HG02798 (cell line): ENCODE results near the gene TTBK1.

ENCODE experiments used
- ATAC-seq: cut with Tn5 transposase; IDR thresholded peaks from one replicate; pipeline ENCODE4 v1.9.1; 2021; ENCODE audit warnings: mild to moderate bottlenecking; ENCODE audit not compliant: unreplicated experiment, poor library complexity

TTBK1 gene

DNA sequence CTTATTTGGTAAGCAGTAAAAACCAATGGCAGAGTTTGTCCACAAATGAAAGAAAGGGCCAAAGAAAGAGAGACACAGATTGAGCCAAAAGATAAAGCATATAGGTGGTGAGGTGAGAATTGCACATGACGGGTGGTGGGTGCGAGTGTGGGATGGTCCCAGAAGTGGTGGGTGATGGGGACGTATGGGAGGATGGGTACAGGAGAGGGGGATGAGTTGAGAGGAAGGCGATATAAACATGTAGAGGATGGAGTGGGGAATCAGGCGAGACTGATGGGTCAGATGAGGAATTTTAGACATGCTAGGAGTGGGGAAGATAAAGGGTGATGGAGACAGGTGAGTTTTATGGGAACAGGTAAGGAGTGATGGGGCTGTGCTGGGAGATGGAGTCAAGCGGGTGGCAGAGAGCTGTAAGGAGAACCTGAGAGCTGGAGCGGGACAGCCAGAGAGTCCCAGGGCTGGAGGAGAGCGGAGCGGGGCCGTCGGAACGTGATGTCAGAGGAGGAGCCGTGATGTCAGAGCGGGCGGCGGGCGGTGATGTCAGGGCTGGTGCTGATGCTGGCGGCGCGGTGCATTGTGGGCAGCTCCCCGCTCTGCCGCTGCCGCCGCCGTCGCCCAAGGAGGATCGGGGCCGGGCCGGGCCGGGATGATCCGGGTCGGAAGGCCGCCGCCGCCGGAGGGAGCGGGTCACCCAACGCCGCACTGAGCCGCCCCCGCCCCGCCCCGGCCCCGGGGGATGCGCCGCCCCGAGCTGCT is at the start of gene TTBK1:
TSS of gene TTBK1 (plus strand) at position 574 of the 756 bp plus-strand sequence. CDS start 3,180 bp downstream, outside the sequence.
- ATAC-seq = no peak

DNA sequence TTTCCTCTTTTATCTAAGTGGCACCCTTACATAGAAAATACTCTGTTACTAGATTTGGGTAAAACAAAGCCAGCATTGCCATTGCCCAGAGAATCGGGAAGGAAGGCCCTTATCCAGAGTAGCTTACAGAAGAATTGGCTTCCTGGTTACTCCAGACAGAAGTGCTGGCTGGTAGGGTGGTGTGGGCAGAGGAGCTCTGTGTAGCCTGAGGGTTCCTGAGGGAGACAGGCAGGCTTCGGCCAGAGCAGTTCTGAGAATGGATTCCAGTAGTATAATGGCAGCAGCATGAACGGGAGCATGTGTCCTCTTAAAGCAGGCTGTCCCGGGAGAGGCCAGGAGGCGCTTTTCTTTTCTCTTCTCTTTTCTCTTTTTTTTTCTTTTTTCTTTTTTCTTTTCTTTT is 49.4 kb upstream of the TTBK1 start:
- no peak for ATAC-seq

- ATAC-seq = no peak
These were observed 46.9 kb upstream of the TTBK1 start for GRCh38 chr6:43196337-43196736.

DNA sequence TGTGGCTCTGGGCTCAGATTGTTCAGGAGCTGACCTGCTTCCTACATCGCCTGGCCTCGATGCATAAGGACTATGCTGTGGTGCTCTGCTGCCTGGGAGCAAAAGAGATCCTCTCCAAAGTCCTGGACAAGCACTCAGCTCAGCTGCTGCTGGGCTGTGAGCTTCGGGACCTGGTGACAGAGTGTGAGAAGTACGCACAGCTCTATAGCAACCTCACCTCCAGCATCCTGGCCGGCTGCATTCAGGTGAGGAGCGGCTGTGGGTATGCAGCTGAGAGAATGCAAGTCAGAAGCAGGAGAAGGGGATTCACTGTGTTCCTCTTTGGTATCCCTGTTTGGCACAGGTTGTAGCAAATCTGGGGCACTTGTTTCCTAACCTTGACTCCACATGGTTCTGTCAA is 43.4 kb upstream of the TTBK1 start:
- ATAC-seq = no peak

GRCh38 chr6:43200541-43200940 is 42.7 kb upstream of the TTBK1 start:
- no peak for ATAC-seq

DNA sequence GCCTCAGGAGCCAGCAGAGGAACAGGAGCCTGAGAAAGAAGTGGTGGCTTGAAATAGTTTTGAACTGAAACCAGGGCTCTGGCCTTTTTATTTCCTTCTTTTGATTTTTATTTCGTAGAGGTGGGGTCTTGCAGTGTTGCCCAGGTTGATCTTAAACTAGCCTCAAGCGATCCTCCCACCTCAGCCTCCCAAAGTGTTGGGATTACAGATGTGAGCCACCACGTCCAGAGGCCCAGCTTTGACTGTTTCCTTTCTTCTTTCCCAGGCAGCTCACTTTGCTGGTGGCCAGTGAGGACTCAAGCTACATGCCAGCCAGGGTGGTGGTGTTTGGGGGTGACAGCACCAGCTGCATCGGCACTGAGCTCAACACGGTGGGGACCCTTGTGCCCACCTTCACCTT is 40.8 kb upstream of the TTBK1 start:
- ATAC-seq = no peak

DNA sequence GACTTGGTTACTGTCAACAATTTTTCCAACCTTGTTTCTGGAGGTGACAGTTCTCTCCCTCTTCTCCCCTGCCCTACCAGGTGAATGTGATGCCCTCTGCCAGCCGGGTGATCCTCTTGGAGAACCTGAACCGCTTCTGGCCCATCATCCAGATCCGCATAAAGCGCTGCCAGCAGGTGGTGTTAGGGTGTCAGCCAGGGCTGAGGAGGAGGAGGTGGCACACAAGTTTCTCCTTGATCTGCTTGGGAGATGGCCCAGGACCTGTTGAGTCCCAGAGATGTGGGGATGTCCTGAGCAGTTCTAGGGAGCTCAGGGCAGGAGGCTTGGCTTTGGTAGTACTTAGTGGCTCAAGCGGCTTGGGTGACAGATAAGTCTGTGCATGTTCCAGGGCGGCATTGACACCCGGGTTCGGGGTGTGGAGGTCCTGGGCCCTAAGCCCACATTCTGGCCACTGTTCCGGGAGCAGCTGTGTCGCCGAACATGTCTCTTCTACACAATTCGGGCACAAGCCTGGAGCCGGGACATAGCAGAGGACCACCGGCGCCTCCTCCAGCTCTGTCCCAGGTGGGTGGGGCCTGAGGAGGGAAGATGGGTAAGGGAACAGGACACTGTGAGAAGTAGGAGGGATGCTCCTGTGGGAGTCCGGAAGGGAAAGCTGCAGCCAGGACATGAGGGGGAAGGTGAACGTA is 40.1 kb upstream of the TTBK1 start:
- no peak for ATAC-seq

DNA sequence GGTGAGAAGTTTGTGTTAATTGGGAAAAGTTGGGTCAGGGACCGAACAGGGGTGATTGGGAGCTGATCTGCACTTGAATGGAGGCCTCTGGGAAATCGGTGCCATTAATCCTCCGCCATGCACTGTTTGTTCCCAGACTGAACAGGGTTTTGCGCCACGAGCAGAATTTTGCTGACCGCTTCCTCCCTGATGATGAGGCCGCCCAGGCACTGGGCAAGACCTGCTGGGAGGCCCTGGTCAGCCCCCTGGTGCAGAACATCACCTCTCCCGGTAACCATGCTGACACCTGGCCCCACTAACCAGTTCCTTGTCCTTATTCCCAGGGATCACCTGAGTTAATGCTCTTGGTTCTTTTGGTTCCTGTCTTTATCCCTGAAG is 39.6 kb upstream of the TTBK1 start:
- ATAC-seq = no peak

GRCh38 chr6:43204271-43205105 is 38.8 kb upstream of the TTBK1 start:
- ATAC-seq = no peak

GRCh38 chr6:43205849-43206248 is 37.4 kb upstream of the TTBK1 start:
- no peak for ATAC-seq

DNA sequence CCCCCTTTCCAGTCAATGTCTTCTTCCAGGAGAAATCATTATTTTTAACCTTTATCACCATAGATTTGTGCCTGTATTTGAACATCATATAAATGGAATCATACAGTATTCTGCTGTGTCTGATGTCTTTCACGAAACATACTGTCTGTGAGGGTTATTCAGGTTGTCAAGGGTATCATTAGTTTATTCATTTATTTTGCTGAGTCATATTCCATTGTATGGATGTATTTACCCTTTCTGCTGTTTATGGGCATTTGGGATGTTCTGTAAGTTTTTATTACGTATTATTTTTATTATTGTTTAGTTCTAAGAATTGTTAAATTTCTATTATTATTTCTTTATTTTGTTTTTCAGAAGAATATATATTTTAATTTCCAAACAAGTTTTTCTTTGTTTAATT is 36.0 kb upstream of the TTBK1 start:
- no peak for ATAC-seq

DNA sequence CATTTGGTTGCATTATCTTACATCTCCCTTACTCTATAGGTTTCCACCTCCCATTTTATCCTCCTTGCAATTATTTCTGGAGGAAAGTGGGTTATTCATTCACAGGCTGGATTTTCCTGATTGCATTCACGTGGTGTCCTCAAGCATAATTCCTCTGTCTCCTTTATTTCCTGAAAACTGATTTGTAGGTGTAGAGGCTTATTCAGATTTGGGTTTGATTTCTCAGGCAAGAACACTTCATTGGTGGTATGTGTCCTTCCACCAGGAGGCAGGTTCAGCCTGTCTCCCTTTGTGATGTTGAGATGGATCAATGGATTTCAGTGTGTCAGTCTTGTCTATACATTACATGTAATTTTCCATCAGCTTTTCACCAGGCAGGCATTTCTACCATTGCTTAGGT is 31.3 kb upstream of the TTBK1 start:
- ATAC-seq = no peak

- no peak for ATAC-seq
These were observed 29.9 kb upstream of the TTBK1 start for GRCh38 chr6:43213431-43213830.

DNA sequence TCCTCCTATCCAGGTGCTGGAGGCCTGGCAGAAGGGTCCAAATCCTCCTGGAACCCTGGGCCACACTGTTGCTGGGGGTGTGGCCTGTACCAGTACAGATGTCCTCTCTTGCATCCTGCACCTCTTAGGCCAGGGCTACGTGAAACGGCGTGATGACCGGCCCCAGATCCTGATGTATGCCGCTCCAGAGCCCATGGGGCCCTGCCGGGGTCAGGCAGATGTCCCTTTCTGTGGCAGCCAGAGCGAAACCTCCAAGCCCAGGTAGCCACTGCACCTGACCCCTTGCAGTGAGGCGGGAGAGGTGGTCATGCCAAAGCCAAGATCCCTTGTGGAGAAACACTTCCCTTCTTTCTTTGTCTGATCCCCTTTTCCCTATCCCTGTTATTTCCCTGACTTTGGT is 28.2 kb upstream of the TTBK1 start:
- ATAC-seq = no peak

- ATAC-seq = no peak
These were observed 27.1 kb upstream of the TTBK1 start for GRCh38 chr6:43216200-43216599.

- ATAC-seq = no peak
These were observed 25.9 kb upstream of the TTBK1 start for GRCh38 chr6:43217351-43217750.

GRCh38 chr6:43219119-43219518 is 24.2 kb upstream of the TTBK1 start:
- no peak for ATAC-seq

GRCh38 chr6:43219814-43220213 is 23.5 kb upstream of the TTBK1 start:
- ATAC-seq = no peak

DNA sequence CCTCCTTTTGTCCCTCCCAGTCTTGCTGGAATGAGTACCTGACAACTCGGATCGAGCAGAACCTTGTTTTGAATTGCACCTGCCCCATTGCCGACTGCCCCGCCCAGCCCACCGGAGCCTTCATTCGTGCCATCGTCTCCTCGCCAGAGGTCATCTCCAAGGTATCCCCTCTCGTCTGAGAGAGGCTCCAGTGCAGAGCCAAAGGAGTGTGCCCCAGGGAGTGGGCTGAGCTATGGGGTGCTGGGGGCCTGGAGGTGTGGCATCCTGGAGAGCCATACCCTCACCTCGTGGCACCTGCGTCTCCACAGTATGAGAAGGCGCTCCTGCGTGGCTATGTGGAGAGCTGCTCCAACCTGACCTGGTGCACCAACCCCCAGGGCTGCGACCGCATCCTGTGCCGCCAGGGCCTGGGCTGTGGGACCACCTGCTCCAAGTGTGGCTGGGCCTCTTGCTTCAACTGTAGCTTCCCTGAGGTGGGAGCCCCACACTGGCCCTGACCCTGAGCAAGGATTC is 22.8 kb upstream of the TTBK1 start:
- ATAC-seq = no peak

DNA sequence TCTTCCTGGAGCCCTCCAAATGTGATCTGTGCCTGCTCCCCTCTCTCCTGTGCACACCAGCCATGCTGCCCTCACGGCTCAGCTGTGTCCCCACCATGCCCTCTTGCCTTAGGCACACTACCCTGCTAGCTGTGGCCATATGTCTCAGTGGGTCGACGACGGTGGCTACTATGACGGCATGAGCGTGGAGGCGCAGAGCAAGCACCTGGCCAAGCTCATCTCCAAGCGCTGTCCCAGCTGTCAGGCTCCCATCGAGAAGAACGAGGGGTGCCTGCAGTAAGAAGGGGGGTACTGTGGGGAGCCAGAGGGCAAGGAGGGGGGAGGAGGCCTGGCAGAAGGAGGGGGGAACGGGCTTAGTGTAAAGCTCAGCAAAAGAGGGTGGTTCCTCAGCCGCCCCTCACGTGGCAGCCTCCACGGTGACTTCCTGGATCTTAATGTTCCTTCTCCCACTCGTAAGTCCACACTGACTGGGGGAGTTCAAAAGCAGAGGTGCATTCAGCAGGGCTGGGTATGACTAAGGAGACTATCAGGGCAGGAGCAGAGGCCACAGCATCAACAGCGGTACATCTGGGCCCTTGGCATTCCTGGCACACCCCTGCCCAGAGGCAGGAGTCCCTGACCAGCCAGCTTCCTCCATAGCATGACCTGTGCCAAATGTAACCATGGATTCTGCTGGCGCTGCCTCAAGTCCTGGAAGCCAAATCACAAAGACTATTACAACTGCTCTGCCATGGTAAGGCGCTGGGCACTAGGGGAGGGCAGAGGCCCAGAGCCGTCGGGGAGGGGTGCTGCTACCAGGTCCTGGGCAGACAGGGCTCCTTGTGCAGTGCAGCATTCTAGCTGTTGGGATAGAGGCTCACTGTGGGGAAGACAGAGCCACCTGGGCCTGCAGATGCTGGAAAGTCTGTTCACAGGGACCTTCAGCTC is 22.0 kb upstream of the TTBK1 start:
- no peak for ATAC-seq
